Measurements from ENCODE around the gene DHRS2. TPM values are rescaled to one million over a fixed set of nuclear protein-coding genes. Genes with fewer than 3 reads are reported as not detected.
"Not testable (repeated sequence)": the region's sequence is repeated elsewhere in the genome, so short reads cannot be mapped to it uniquely, and the experiment has no call there.

Gene DHRS2
- total RNA-seq, 1 donor from 2014 or later: not detected

DNA sequence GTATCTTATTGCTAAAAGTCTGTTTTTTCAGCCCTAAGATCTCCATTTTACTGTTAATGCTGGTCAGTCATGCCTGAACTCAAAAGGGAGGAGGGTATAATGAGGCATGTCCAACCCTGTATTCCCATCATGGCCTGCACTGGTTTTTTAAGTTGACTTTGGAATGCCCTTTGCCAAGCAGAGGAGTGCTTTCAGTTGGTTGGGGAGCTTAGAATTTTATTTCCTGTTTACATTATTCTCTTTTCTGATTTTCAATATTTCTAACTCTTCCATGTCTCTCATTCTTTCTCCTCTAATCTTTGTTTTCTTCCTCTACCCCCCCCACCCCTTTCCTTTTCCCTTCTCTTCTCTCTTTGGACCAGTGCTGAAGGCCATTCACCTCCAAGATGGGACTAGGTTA lies 4.9 kb upstream of the DHRS2 start:
- H3K4me3 Mint-ChIP-seq: no peak overlapping the region
- H3K4me1 Mint-ChIP-seq: peaks cover 3% of the 10 kb centered on the region
- no peaks in the 10 kb centered on the region for H3K9me3 Mint-ChIP-seq
- H3K27ac Mint-ChIP-seq (ENCODE audit: unreplicated experiment): no peak overlapping the region
- H3K27me3 Mint-ChIP-seq (ENCODE audit: low read depth): peaks cover 25% of the 10 kb centered on the region
- no peak for TF ChIP-seq CTCF (conservative IDR thresholded peaks at IDR 0.05)
- no peak for DNase-seq (ENCODE audit: low read depth, low spot score)
- no peaks in the 10 kb centered on the region for H3K36me3 Mint-ChIP-seq (ENCODE audit: low read depth)

- H3K9me3 Mint-ChIP-seq: no peaks in the 10 kb centered on the region
- H3K4me3 Mint-ChIP-seq: no peak overlapping the region
- H3K36me3 Mint-ChIP-seq (ENCODE audit: low read depth): no peaks in the 10 kb centered on the region
- H3K27me3 Mint-ChIP-seq (ENCODE audit: low read depth): peaks cover 25% of the 10 kb centered on the region
- no peak overlapping the region for H3K27ac Mint-ChIP-seq (ENCODE audit: unreplicated experiment)
- H3K4me1 Mint-ChIP-seq: peaks cover 3% of the 10 kb centered on the region
- peak; percentile 87 for DNase-seq (ENCODE audit: low read depth, low spot score)
- TF ChIP-seq CTCF (conservative IDR thresholded peaks at IDR 0.05): peak; percentile 96
Measured at GRCh38 chr14:23631702-23632460, 4.3 kb upstream of the DHRS2 start.

- peaks cover 25% of the 10 kb centered on the region for H3K27me3 Mint-ChIP-seq (ENCODE audit: low read depth)
- H3K4me1 Mint-ChIP-seq: peaks cover 3% of the 10 kb centered on the region
- DNase-seq (ENCODE audit: low read depth, low spot score): no peak
- no peaks in the 10 kb centered on the region for H3K9me3 Mint-ChIP-seq
- H3K4me3 Mint-ChIP-seq: no peak overlapping the region
- peak overlapping the region; percentile 94 for H3K27ac Mint-ChIP-seq (ENCODE audit: unreplicated experiment)
- TF ChIP-seq CTCF (conservative IDR thresholded peaks at IDR 0.05): no peak
- H3K36me3 Mint-ChIP-seq (ENCODE audit: low read depth): no peaks in the 10 kb centered on the region
Measured at GRCh38 chr14:23632461-23633159, 3.6 kb upstream of the DHRS2 start.

GRCh38 chr14:23633160-23633701 lies 2.9 kb upstream of the DHRS2 start:
- TF ChIP-seq CTCF (conservative IDR thresholded peaks at IDR 0.05): peak; percentile 33
- DNase-seq (ENCODE audit: low read depth, low spot score): no peak

DNA sequence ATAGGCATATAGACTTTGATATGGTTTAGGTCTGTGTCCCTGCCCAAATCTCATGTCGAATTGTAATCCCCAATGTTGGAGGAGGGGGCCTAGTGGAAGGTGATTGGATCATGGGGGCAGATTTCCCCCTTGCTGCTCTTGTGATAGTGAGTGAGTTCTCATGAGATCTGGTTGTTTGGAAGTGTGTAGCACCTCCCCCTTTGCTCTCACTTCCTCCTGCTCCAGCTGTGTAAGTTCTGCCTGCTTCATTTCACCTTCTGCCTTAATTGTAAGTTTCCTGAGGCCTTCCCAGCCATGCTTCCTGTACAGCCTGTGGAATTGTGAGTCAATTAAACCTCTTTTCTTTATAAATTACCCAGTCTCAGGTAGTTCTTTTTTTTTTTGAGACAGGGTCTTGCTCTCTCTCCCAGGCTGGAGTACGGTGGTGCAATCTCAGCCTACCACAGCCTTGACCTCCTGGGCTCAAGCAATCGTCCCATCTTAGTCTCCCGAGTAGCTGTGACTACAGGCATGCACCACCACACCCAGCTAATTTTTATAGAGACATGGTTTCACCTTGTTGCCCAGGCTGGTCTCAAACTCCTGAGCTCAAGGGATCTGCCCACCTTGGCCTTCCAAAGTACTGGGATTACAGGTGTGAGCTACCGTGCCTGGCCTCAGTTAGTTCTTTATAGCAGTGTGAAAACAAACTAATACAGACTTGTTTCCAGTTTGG lies 1.3 kb upstream of the DHRS2 start:
- not testable (repeated sequence) for H3K36me3 Mint-ChIP-seq (ENCODE audit: low read depth); H3K4me1 Mint-ChIP-seq; H3K9me3 Mint-ChIP-seq; H3K4me3 Mint-ChIP-seq; H3K27ac Mint-ChIP-seq (ENCODE audit: unreplicated experiment); DNase-seq (ENCODE audit: low read depth, low spot score)
- peaks cover 25% of the 10 kb centered on the region for H3K27me3 Mint-ChIP-seq (ENCODE audit: low read depth)

More at GRCh38 chr14:23633160-23633701, 2.9 kb upstream of the DHRS2 start:
- H3K36me3 Mint-ChIP-seq (ENCODE audit: low read depth): no peaks in the 10 kb centered on the region
- H3K4me1 Mint-ChIP-seq: peaks cover 3% of the 10 kb centered on the region
- H3K27ac Mint-ChIP-seq (ENCODE audit: unreplicated experiment): no peak overlapping the region
- no peaks in the 10 kb centered on the region for H3K9me3 Mint-ChIP-seq
- peaks cover 25% of the 10 kb centered on the region for H3K27me3 Mint-ChIP-seq (ENCODE audit: low read depth)
- H3K4me3 Mint-ChIP-seq: no peak overlapping the region

GRCh38 chr14:23637312-23637654 lies 1.1 kb downstream of the DHRS2 start:
- peaks cover 12% of the 10 kb centered on the region for H3K27me3 Mint-ChIP-seq (ENCODE audit: low read depth)
- H3K27ac Mint-ChIP-seq (ENCODE audit: unreplicated experiment); H3K36me3 Mint-ChIP-seq (ENCODE audit: low read depth); H3K4me1 Mint-ChIP-seq; H3K4me3 Mint-ChIP-seq; H3K9me3 Mint-ChIP-seq; DNase-seq (ENCODE audit: low read depth, low spot score): not testable (repeated sequence)

DNA sequence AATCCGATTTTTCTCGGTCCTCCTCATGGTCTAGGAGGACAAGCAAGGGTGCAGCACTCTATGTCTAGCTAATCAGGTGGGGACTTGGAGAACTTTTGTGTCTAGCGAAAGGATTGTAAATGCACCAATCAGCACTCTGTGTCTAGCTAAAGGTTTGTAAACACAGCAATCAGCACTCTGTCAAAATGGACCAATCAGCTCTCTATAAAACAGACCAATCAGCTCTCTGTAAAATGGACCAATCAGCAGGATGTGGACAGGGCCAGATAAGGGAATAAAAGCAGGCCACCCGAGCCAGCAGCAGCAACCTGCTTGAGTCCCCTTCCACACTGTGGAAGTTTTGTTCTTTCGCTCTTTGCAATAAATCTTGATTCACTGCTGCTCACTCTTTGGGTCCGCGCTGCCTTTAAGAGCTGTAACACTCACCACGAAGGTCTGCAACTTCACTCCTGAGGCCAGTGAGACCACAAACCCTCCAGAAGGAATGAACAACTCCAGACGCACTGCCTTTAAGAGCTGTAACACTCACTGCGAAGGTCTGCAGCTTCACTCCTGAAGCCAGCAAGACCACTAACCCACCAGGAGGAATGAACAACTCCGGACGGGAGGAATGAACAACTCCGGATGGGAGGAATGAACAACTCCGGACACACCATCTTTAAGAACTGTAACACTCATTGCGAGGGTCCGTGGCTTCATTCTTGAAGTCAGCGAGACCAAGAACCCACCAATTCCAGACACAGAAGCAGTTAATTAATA lies 1.7 kb downstream of the DHRS2 start:
- not testable (repeated sequence) for DNase-seq (ENCODE audit: low read depth, low spot score); H3K4me1 Mint-ChIP-seq
- H3K27me3 Mint-ChIP-seq (ENCODE audit: low read depth): peaks cover 10% of the 10 kb centered on the region

More for the DNA sequence above, 1.7 kb downstream of the DHRS2 start:
- H3K36me3 Mint-ChIP-seq (ENCODE audit: low read depth); H3K4me3 Mint-ChIP-seq; H3K9me3 Mint-ChIP-seq; H3K27ac Mint-ChIP-seq (ENCODE audit: unreplicated experiment): not testable (repeated sequence)
